ENCODE results near the gene PIP5K1A.
A peak's percentile ranks its signal among the peaks of the same experiment; 100 is the strongest.

DNA sequence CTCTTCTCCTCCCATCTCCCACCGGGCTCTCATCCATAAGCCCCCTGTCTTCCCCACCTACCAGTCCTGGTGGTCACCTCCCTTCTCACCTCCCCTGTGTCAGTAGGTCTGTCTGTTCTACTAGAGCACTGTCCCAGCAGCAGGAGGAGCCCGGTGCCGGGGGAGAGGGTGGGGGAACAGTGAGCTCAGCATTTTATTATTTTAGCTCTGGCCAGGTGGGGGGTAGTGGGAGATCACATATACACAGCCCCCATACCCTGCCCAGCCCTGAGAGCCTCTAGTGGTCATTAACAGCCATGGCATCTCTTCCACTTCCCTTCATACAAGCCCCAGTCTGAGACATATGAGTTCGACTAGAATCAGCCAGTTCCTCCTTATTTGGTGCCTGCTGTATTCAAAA is 22.5 kb upstream of the PIP5K1A start, which contains the start of gene TMOD4:
- TF ChIP-seq CTCF (IDR thresholded peaks at IDR 0.05) (peak in 3 of 7 experiments; percentile 16 to 31 (median 23)), POLR2A (IDR thresholded peaks at IDR 0.05) (no peak)

Data from stomach (tissue), 4 donors.